ENCODE results near the gene HSPA1L. TPM values are rescaled to one million over a fixed set of nuclear protein-coding genes. Genes with fewer than 3 reads are reported as not detected.
"Not testable (repeated sequence)": the region's sequence is repeated elsewhere in the genome, so short reads cannot be mapped to it uniquely, and the experiment has no call there.

The HSPA1L gene
- total RNA-seq, 1 donor from 2014 or later, result 2.4 TPM

GRCh38 chr6:31794294-31794865 is 20.7 kb downstream of the HSPA1L start:
- DNase-seq (ENCODE audit: low spot score), result no peak
- intact Hi-C loops (cut with DNase I), result no loop called here

GRCh38 chr6:31793927-31794245 is 21.2 kb downstream of the HSPA1L start:
- DNase-seq (ENCODE audit: low spot score); intact Hi-C loops (cut with DNase I): not testable (repeated sequence)

GRCh38 chr6:31792761-31793171 is 22.3 kb downstream of the HSPA1L start:
- DNase-seq (ENCODE audit: low spot score), result no peak
- intact Hi-C loops (cut with DNase I), result no loop called here

GRCh38 chr6:31792090-31792374 is 23.1 kb downstream of the HSPA1L start:
- intact Hi-C loops (cut with DNase I), result no loop called here
- no peak for DNase-seq (ENCODE audit: low spot score)

GRCh38 chr6:31791324-31792089 is 23.6 kb downstream of the HSPA1L start:
- DNase-seq (ENCODE audit: low spot score), result no peak
- intact Hi-C loops (cut with DNase I), result no loop called here

- intact Hi-C loops (cut with DNase I), result no loop called here
- DNase-seq (ENCODE audit: low spot score), result no peak
These were observed 29.6 kb downstream of the HSPA1L start for GRCh38 chr6:31785475-31785874.

- intact Hi-C loops (cut with DNase I), result no loop called here
- DNase-seq (ENCODE audit: low spot score), result no peak
These were observed 30.8 kb downstream of the HSPA1L start for GRCh38 chr6:31784098-31784925.

GRCh38 chr6:31782126-31782855 is 32.8 kb downstream of the HSPA1L start:
- intact Hi-C loops (cut with DNase I), result no loop called here
- DNase-seq (ENCODE audit: low spot score), result no peak

GRCh38 chr6:31781244-31782125 is 33.6 kb downstream of the HSPA1L start:
- intact Hi-C loops (cut with DNase I), result no loop called here
- DNase-seq (ENCODE audit: low spot score), result no peak

GRCh38 chr6:31780507-31781243 is 34.4 kb downstream of the HSPA1L start:
- intact Hi-C loops (cut with DNase I), result no loop called here
- no peak for DNase-seq (ENCODE audit: low spot score)

- intact Hi-C loops (cut with DNase I), result no loop called here
- no peak for DNase-seq (ENCODE audit: low spot score)
These were observed 35.2 kb downstream of the HSPA1L start for GRCh38 chr6:31779908-31780307.

GRCh38 chr6:31778999-31779885 is 35.8 kb downstream of the HSPA1L start:
- DNase-seq (ENCODE audit: low spot score), result no peak
- intact Hi-C loops (cut with DNase I), result no loop called here

GRCh38 chr6:31778193-31778592 is 36.9 kb downstream of the HSPA1L start:
- no peak for DNase-seq (ENCODE audit: low spot score)
- intact Hi-C loops (cut with DNase I), result no loop called here

GRCh38 chr6:31777667-31778050 is 37.4 kb downstream of the HSPA1L start:
- no peak for DNase-seq (ENCODE audit: low spot score)
- intact Hi-C loops (cut with DNase I), result no loop called here

- intact Hi-C loops (cut with DNase I), result no loop called here
- peak; percentile 86 for DNase-seq (ENCODE audit: low spot score)
These were observed 38.0 kb downstream of the HSPA1L start, which contains the start of gene VWA7 for GRCh38 chr6:31776989-31777666. VWA7 (minus strand) TSS chr6:31777328; CDS start chr6:31776779, 549 bp downstream.

- no peak for DNase-seq (ENCODE audit: low spot score)
These were observed 38.5 kb downstream of the HSPA1L start for GRCh38 chr6:31776485-31776988.

More at GRCh38 chr6:31776485-31776988, 38.5 kb downstream of the HSPA1L start:
- intact Hi-C loops (cut with DNase I), result no loop called here

Measured in cardiac septum (tissue), 1 donor.